Measurements from ENCODE around the gene RNF44. TPM values are rescaled to one million over a fixed set of nuclear protein-coding genes. Genes with fewer than 3 reads are reported as not detected.

Gene RNF44
- total RNA-seq, 1 experiment from 2014 or later = 172 TPM

- no peak overlapping the region for H2BK120ac ChIP-seq (ENCODE audit: low read depth, low read length, poor library complexity, severe bottlenecking)
- DNase-seq = no peak
- H3K4me3 Mint-ChIP-seq = no peak overlapping the region
Observed at GRCh38 chr5:176519810-176520720, 17.1 kb downstream of the RNF44 start.

More at GRCh38 chr5:176519810-176520720, 17.1 kb downstream of the RNF44 start:
- no peak overlapping the region for H2BK20ac ChIP-seq (ENCODE audit: low read depth, low read length, poor library complexity, severe bottlenecking)
- no peak overlapping the region for H2BK15ac ChIP-seq (ENCODE audit: low read depth, low read length)
- Mint-ChIP-seq H3K27me3 (ENCODE audit: low read depth) (peaks cover 3% of the 10 kb centered on the region), H3K36me3 (ENCODE audit: insufficient read depth in 1 of 3, low read depth in 3 of 3) (no peaks in the 10 kb centered on the region), H3K27ac (peak overlapping the region in 2 of 3 experiments; percentile 7 to 25; a peak in 2 of 7 replicates), H3K9me3 (no peaks in the 10 kb centered on the region), H3K4me1 (peaks cover 14% of the 10 kb centered on the region in 2 experiments)
- no peak overlapping the region for H3K27ac ChIP-seq (ENCODE audit: insufficient read length, low read depth, low read length)
- H3K4me1 ChIP-seq (ENCODE audit: insufficient read depth, low read length) = no peaks in the 10 kb centered on the region
- no peak overlapping the region for H4K8ac ChIP-seq (replicated peaks; ENCODE audit: insufficient read length, low read depth, low read length)
- no CpG with 5 or more reads among the region's 16 CpGs for WGBS (ENCODE audit: extremely low coverage, insufficient read length, low lambda C conversion rate)
- no peak overlapping the region for H3K4ac ChIP-seq (ENCODE audit: low read depth, low read length)
- H3T11ph ChIP-seq (ENCODE audit: low read length) = no peak overlapping the region
- H3K4me2 ChIP-seq (ENCODE audit: insufficient read depth, insufficient read length, low read length) = no peak overlapping the region
- H3K23me2 ChIP-seq (ENCODE audit: insufficient read length, low read depth, low read length, poor library complexity, severe bottlenecking) = no peaks in the 10 kb centered on the region
- H3K56ac ChIP-seq (ENCODE audit: insufficient read length, low read depth, low read length) = no peak overlapping the region
- H3K27me3 ChIP-seq (ENCODE audit: insufficient read depth, low read length) = 0 out of 2 replicates have a peak, but pooled peaks cover 2% of the 10 kb centered on the region
- no peak overlapping the region for H3K18ac ChIP-seq (ENCODE audit: insufficient read length, low read depth, low read length)
- no peaks in the 10 kb centered on the region for H3K79me1 ChIP-seq (ENCODE audit: insufficient read depth, low read depth, low read length, poor library complexity, severe bottlenecking)
- H2BK5ac ChIP-seq (ENCODE audit: insufficient read length, low read length) = no peak overlapping the region
- H2AK5ac ChIP-seq (ENCODE audit: insufficient read length, low read length) = no peak overlapping the region
- H3K79me2 ChIP-seq (ENCODE audit: insufficient read depth, low read length) = no peaks in the 10 kb centered on the region
- H4K91ac ChIP-seq (ENCODE audit: insufficient read length, low read depth, low read length) = no peak overlapping the region
- no peak overlapping the region for H3K14ac ChIP-seq (ENCODE audit: insufficient read depth, low read length)
- no peaks in the 10 kb centered on the region for H4K20me1 ChIP-seq (ENCODE audit: control insufficient read depth, insufficient read depth, insufficient read length)
- no peak overlapping the region for H2AFZ ChIP-seq (ENCODE audit: low read length)
- peak; percentile 30; the same call in 2 of the 3 replicates for TF ChIP-seq CTCF (conservative IDR thresholded peaks at IDR 0.05)
- no peak overlapping the region for H2BK12ac ChIP-seq (ENCODE audit: insufficient read length, low read depth, low read length)
- H3K9ac ChIP-seq (ENCODE audit: extremely low read depth, insufficient read length, low read length) = no peak overlapping the region
- no peak overlapping the region for H4K5ac ChIP-seq (ENCODE audit: insufficient read length, low read depth, low read length)
- no peaks in the 10 kb centered on the region for H3K9me3 ChIP-seq (ENCODE audit: control insufficient read depth, low read depth, low read length)
- H3K23ac ChIP-seq (ENCODE audit: insufficient read length, low read depth, low read length) = no peak overlapping the region

All from H9 (cell line).